ENCODE data around the gene RAB5IF.
"Not testable (repeated sequence)": the region's sequence is repeated elsewhere in the genome, so short reads cannot be mapped to it uniquely, and the experiment has no call there.

The RAB5IF gene

DNA sequence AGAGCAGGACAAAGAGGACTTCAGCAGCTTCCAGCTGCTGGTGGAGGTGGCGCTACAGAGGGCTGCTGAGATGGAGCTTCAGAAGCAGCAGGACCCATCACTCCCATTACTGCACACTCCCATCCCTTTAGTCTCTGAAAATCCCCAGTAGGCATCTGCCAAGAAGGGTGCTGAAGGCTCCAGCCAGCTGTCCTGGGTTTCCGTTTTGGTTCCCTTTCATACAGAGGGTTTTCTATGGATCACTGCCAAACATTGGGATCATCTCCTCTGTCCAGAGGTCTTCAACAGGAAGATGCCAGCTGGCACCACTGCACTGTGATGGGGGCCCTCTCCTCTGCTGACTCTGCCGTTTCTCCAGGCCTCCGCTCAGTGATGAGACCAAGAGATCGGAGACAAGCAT lies 14.3 kb upstream of the RAB5IF start:
- no peaks in the 10 kb centered on the region for H3K27me3 ChIP-seq (ENCODE audit: control insufficient read depth in 1 of 2, insufficient read depth in 2 of 2, low read length in 2 of 2)
- peaks cover 17% of the 10 kb centered on the region for H3K36me3 ChIP-seq (ENCODE audit: insufficient read depth, low read length)
- H3K27ac ChIP-seq (ENCODE audit: low read depth, low read length): no peak overlapping the region
- H3K9ac ChIP-seq (ENCODE audit: low read length): no peak overlapping the region
- H3K4me3 ChIP-seq (ENCODE audit: low read depth in 1 of 2, low read length in 2 of 2): no peak overlapping the region
- H3K9me3 ChIP-seq (ENCODE audit: low read length): no peaks in the 10 kb centered on the region
- no peaks in the 10 kb centered on the region for H3K4me1 ChIP-seq (ENCODE audit: insufficient read depth, low read length)

DNA sequence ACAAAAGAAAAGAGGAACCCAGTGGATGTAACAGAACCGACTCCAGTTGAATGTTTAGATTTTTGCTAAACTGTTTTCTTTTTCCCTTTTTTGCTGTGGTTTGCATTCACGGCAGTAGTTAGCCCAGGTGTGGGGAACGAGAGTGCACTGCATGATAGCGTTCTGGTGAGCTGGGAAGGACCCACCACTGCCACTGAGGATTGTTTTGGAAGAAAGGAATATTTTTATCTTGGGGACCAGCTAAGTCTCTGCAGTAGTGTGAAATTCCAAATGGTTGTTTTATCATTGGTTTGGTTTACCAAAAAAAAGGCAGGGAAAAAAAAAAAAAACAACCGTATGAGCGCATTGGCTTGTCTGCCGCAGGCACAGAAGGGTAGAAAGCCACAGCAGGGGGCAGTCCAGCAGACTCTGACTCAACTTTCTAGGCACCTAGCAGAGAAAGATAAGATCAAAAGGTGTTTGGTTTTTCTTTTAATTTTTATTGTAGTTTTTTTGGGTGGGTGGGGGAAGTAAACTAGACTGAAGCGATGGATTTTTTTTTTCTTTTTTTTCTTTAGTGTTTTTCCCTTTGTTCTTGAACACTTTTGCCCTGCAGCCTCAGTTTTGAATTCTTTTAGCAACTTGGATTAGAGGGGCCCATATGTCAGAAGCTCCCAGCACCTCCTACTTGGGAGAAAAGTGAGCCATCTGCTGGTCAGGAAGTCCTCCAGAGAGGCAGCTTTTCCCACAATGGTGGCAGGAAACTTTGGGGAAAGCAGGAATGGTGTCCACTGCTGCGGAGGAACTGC lies 13.5 kb upstream of the RAB5IF start:
- Histone ChIP-seq H3K9ac (ENCODE audit: low read length) (no peak overlapping the region), H3K4me1 (ENCODE audit: insufficient read depth, low read length) (no peaks in the 10 kb centered on the region), H3K4me3 (ENCODE audit: low read depth in 1 of 2, low read length in 2 of 2) (no peak overlapping the region), H3K9me3 (ENCODE audit: low read length) (no peaks in the 10 kb centered on the region), H3K27ac (ENCODE audit: low read depth, low read length) (no peak overlapping the region), H3K27me3 (ENCODE audit: control insufficient read depth in 1 of 2, insufficient read depth in 2 of 2, low read length in 2 of 2) (no peaks in the 10 kb centered on the region), H3K36me3 (ENCODE audit: insufficient read depth, low read length) (peaks cover 17% of the 10 kb centered on the region)

DNA sequence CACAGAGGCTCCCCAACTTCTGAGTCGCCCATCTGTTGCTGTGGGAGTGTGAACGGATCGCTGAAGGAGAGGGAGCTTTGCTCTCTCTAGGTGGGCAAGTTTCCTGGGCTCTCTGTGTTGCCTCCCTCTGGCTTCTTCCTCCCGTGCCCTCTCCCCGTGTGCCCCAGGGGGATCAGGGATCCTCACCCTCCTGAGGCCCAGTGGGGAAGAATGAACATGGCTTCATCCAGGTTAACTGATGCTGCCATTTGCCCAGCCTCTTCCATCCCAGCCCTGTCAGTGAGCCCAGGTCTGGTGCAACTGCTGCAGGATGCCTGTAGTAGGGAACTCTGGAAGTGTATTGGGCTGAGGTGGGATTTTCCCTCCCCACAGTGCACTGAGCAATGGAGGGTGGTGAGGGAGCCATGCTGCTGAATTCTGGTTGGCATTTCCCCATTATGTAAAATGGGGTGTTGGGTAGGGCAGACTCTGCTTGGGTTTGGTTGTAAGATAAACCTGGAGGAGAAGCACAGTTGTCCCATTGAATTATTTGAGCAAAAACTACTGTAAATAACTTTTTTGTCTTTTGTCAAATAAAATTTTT lies 12.1 kb upstream of the RAB5IF start:
- Histone ChIP-seq H3K9ac (ENCODE audit: low read length) (no peak overlapping the region), H3K27ac (ENCODE audit: low read depth, low read length) (no peak overlapping the region), H3K27me3 (ENCODE audit: control insufficient read depth in 1 of 2, insufficient read depth in 2 of 2, low read length in 2 of 2) (no peaks in the 10 kb centered on the region), H3K4me3 (ENCODE audit: low read depth in 1 of 2, low read length in 2 of 2) (no peak overlapping the region), H3K4me1 (ENCODE audit: insufficient read depth, low read length) (peaks cover 1% of the 10 kb centered on the region), H3K9me3 (ENCODE audit: low read length) (no peaks in the 10 kb centered on the region), H3K36me3 (ENCODE audit: insufficient read depth, low read length) (peaks cover 17% of the 10 kb centered on the region)

DNA sequence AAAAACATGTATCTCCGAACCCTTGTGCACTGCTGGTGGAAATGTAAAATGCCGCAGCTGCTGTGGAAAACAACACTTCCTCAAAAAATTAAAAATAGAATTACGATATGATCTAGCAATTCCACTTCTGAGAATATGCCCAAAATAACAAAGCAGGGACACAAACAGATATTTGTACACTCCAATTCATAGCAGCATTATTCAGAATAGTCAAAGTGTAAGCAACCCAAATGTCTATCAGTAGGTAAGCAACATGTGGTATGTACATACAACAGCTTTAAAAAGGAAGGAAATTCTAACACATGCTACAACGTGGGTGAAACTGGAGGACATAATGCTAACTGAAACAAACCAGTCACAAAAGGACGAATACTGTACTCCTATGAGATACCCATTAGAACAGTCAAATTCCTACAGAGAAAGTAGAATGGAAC lies 5.7 kb upstream of the RAB5IF start:
- H3K4me3 ChIP-seq (ENCODE audit: low read depth in 1 of 2, low read length in 2 of 2): no peak overlapping the region
- no peaks in the 10 kb centered on the region for H3K36me3 ChIP-seq (ENCODE audit: insufficient read depth, low read length)
- H3K27ac ChIP-seq (ENCODE audit: low read depth, low read length): no peak overlapping the region
- H3K4me1 ChIP-seq (ENCODE audit: insufficient read depth, low read length): peaks cover 10% of the 10 kb centered on the region
- H3K9me3 ChIP-seq (ENCODE audit: low read length): no peaks in the 10 kb centered on the region
- H3K9ac ChIP-seq (ENCODE audit: low read length): no peak overlapping the region
- no peaks in the 10 kb centered on the region for H3K27me3 ChIP-seq (ENCODE audit: control insufficient read depth in 1 of 2, insufficient read depth in 2 of 2, low read length in 2 of 2)

DNA sequence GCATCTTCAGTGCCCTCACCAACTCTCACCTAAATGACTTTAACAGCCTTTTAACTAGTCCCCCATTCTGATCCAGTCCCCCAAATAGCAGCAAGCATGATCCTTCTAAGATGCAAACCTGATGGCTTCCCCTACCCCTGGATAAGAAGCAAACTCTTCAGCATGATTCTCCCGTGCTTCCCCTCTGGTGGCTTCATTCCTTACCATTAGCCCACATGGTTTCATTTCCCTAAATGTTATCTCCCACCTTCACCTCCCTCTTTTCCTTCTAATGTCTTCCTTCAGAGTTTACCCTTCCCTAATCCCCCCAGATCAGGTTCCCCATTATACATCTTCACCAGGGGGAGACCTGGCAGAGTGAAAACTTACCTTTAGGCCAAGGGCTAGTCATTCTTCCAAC lies 4.0 kb upstream of the RAB5IF start:
- Histone ChIP-seq H3K4me3 (ENCODE audit: low read depth in 1 of 2, low read length in 2 of 2) (no peak overlapping the region), H3K27me3 (ENCODE audit: control insufficient read depth in 1 of 2, insufficient read depth in 2 of 2, low read length in 2 of 2) (no peaks in the 10 kb centered on the region), H3K4me1 (ENCODE audit: insufficient read depth, low read length) (peaks cover 15% of the 10 kb centered on the region), H3K9ac (ENCODE audit: low read length) (no peak overlapping the region), H3K27ac (ENCODE audit: low read depth, low read length) (no peak overlapping the region), H3K9me3 (ENCODE audit: low read length) (no peaks in the 10 kb centered on the region), H3K36me3 (ENCODE audit: insufficient read depth, low read length) (no peaks in the 10 kb centered on the region)

DNA sequence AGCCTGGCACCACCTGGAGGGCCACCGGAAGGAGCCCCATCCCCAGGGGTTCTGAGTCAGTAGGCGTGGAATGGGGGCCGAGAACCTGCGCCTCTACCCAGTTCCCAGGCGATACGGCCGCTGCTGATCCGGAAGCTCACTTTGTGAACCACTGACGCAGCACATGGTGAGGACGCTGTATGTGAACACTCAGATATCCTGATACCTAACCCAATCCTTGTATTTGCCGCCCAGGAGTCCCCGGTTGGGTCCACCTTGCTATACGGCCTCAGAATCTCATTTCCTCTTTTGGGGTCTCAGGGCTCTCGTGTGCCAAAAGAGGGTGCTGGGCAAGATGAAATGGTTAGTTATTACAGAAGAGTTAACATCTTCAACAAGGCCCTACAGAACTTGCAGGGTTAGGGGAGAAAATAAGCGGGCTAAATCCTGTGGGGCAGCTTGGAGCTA lies 604 bp upstream of the RAB5IF start:
- Histone ChIP-seq H3K27ac (ENCODE audit: low read depth, low read length) (peak overlapping the region; percentile 87), H3K36me3 (ENCODE audit: insufficient read depth, low read length) (peaks cover 21% of the 10 kb centered on the region), H3K9me3 (ENCODE audit: low read length) (no peaks in the 10 kb centered on the region), H3K9ac (ENCODE audit: low read length) (peak overlapping the region; percentile 87), H3K27me3 (ENCODE audit: control insufficient read depth in 1 of 2, insufficient read depth in 2 of 2, low read length in 2 of 2) (no peaks in the 10 kb centered on the region), H3K4me3 (ENCODE audit: low read depth in 1 of 2, low read length in 2 of 2) (peak overlapping the region; percentile 49 to 70), H3K4me1 (ENCODE audit: insufficient read depth, low read length) (peaks cover 23% of the 10 kb centered on the region)

DNA sequence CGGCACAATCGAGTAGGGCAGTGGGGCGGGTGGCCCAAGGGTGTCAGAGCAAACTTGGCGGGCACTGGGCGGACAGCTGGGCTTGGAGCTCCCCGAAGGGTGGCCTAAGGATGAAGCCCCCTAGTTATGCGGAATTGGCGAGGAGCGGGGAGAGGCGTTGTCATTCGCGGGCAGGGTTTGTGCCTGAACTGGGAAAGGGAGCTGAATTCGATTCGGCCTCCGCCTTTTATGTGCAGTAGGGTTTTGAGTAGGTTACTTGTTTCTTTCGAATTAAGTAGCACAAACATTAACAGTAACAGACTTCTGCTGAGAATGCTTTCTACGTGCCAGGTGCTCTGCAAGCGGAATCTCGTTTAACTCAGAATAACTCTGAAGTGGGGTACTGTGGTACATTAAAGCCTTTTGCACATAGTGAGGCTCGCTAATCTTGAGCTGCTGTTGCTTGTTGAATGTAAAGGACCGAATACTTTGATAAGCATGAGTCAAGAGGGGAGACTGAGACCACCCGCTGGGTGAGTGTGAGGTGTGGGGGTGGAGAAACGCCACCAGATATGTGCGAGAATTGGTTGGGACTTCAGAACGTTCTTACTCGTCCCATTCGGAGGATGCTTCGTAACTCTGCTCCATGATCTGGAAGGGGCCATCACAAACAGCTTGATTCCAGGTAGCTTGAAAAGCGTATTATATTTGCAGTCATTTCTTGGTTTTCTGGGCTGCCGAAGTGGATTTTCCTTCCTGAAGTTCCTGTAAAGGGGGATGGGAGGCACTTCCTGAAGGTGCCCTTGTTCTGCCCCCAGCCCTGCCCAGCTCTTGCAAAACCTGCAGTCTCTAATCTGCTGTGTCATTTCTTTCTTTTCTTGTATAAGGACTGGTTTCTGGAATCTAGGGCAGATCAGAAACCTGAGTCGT lies 833 bp downstream of the RAB5IF start:
- peaks cover 30% of the 10 kb centered on the region for H3K36me3 ChIP-seq (ENCODE audit: insufficient read depth, low read length)
- H3K27me3 ChIP-seq (ENCODE audit: control insufficient read depth in 1 of 2, insufficient read depth in 2 of 2, low read length in 2 of 2): no peaks in the 10 kb centered on the region
- peak overlapping the region; percentile 86 for H3K27ac ChIP-seq (ENCODE audit: low read depth, low read length)
- no peaks in the 10 kb centered on the region for H3K9me3 ChIP-seq (ENCODE audit: low read length)
- H3K9ac ChIP-seq (ENCODE audit: low read length): peak overlapping the region; percentile 95
- peak overlapping the region; percentile 81 to 94 for H3K4me3 ChIP-seq (ENCODE audit: low read depth in 1 of 2, low read length in 2 of 2)
- H3K4me1 ChIP-seq (ENCODE audit: insufficient read depth, low read length): peaks cover 23% of the 10 kb centered on the region

DNA sequence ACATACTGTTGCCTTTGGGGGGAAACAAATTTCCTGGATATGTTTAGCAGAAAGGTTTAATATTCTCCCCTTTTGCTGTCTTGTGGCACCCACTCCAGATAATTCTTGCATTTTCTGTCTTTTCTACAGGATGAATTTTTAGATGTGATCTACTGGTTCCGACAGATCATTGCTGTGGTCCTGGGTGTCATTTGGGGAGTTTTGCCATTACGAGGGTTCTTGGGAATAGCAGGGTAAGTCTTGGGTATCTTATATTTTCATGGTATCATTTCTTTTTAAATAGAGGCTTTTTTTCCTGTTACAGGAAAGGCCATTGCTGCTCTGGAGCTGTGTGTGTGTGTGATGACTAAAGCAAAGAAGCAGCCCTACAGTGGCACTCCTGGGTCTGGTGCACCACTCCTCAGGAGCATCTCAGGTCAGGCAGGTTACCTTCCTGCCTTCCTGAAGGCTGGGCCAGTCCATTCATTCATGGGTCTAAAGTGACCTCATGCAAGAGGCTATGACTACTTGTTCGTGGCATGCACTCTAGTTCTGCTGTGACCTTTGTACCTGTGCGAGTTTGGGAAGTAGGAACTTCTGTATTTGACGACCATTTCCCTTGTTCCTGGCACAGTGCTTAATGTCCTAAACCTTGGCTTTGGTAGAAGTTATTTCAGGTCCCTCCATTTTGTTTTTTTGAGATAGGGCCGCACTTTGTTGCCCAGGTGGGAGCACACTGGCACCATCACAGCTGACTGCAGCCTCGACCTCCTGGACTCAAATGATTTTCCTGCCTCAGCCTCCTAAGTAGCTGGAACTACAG lies 2.2 kb downstream of the RAB5IF start:
- peaks cover 44% of the 10 kb centered on the region for H3K36me3 ChIP-seq (ENCODE audit: insufficient read depth, low read length)
- no peak overlapping the region for H3K9ac ChIP-seq (ENCODE audit: low read length)
- no peaks in the 10 kb centered on the region for H3K9me3 ChIP-seq (ENCODE audit: low read length)
- no peaks in the 10 kb centered on the region for H3K27me3 ChIP-seq (ENCODE audit: control insufficient read depth in 1 of 2, insufficient read depth in 2 of 2, low read length in 2 of 2)
- H3K4me3 ChIP-seq (ENCODE audit: low read depth in 1 of 2, low read length in 2 of 2): no peak overlapping the region
- peaks cover 23% of the 10 kb centered on the region for H3K4me1 ChIP-seq (ENCODE audit: insufficient read depth, low read length)
- no peak overlapping the region for H3K27ac ChIP-seq (ENCODE audit: low read depth, low read length)

DNA sequence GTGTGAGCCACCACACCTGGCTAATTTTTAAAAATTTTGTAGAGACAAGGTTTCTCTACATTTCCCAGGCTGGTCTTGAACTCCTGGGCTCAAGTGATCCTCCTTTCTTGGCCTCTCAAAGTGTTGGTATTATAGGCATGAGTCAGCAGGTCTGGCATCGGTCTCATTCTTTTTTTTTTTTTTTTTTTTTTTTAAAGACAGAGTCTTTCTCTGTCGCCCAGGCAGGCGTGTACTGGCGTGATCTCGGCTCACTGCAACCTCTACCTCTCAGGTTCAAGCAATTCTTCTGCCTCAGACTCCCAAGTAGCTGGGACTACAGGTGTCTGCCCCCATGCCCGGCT lies 2.8 kb downstream of the RAB5IF start:
- H3K4me1 ChIP-seq (ENCODE audit: insufficient read depth, low read length): peaks cover 23% of the 10 kb centered on the region
- peaks cover 50% of the 10 kb centered on the region for H3K36me3 ChIP-seq (ENCODE audit: insufficient read depth, low read length)
- not testable (repeated sequence) for H3K9me3 ChIP-seq (ENCODE audit: low read length); H3K4me3 ChIP-seq (ENCODE audit: low read depth in 1 of 2, low read length in 2 of 2); H3K27me3 ChIP-seq (ENCODE audit: control insufficient read depth in 1 of 2, insufficient read depth in 2 of 2, low read length in 2 of 2); H3K9ac ChIP-seq (ENCODE audit: low read length); H3K27ac ChIP-seq (ENCODE audit: low read depth, low read length)

DNA sequence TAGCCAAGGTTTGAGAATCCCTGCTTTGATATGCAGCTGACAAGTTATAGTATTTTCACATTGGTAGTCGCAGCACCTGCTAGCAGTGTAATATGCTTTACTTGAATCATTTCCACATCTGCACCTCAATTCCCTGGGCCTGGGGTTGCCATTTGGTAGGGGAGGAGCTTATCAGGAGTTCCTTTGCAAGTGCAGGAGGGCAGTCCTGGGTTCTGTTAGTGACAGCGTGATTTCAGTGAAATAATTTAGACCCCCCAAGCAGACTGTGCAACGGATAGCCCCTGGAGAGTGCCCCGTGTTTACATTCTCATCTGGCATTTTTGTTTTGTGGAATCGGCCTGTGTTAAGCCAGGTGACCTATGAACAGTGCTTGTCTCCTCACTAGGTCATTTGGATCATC lies 6.0 kb downstream of the RAB5IF start:
- H3K4me1 ChIP-seq (ENCODE audit: insufficient read depth, low read length): peaks cover 15% of the 10 kb centered on the region
- no peak overlapping the region for H3K4me3 ChIP-seq (ENCODE audit: low read depth in 1 of 2, low read length in 2 of 2)
- H3K9ac ChIP-seq (ENCODE audit: low read length): no peak overlapping the region
- H3K9me3 ChIP-seq (ENCODE audit: low read length): no peaks in the 10 kb centered on the region
- H3K27ac ChIP-seq (ENCODE audit: low read depth, low read length): no peak overlapping the region
- peaks cover 59% of the 10 kb centered on the region for H3K36me3 ChIP-seq (ENCODE audit: insufficient read depth, low read length)
- no peaks in the 10 kb centered on the region for H3K27me3 ChIP-seq (ENCODE audit: control insufficient read depth in 1 of 2, insufficient read depth in 2 of 2, low read length in 2 of 2)

DNA sequence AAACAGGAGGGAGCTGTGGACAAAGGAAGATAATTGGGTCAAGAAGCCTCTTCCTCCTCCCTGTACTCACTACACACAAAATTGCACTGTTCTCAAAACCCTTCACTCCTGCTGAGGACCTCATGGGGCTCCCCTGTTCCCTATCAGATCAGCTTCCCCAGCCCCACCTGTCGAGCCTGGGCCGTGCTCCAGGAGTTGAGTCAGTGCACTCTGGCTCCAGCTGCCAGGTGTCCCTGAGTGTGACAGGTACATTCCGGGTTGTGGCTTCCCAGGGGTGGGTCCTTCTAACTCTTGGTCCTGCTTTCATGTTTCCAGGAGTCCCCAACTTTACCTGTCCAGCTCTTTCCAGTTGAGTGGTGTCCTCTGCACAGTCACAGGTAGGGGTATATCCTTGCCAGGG lies 8.4 kb downstream of the RAB5IF start:
- Histone ChIP-seq H3K36me3 (ENCODE audit: insufficient read depth, low read length) (peaks cover 45% of the 10 kb centered on the region), H3K27ac (ENCODE audit: low read depth, low read length) (no peak overlapping the region), H3K9ac (ENCODE audit: low read length) (no peak overlapping the region)

More for the DNA sequence above, 8.4 kb downstream of the RAB5IF start:
- Histone ChIP-seq H3K4me1 (ENCODE audit: insufficient read depth, low read length) (no peaks in the 10 kb centered on the region), H3K9me3 (ENCODE audit: low read length) (no peaks in the 10 kb centered on the region), H3K4me3 (ENCODE audit: low read depth in 1 of 2, low read length in 2 of 2) (no peak overlapping the region), H3K27me3 (ENCODE audit: control insufficient read depth in 1 of 2, insufficient read depth in 2 of 2, low read length in 2 of 2) (no peaks in the 10 kb centered on the region)
